H9 (cell line): Measurements from ENCODE around the gene ARHGAP12. TPM values are rescaled to one million over a fixed set of nuclear protein-coding genes. Genes with fewer than 3 reads are reported as not detected.

Experiments used
- DNase-seq: peaks from one replicate; pipeline ENCODE4 v3.0.0-alpha.2; 2017
- H2AFZ ChIP-seq: one replicate; pipeline ENCODE4 v1.6.1; 2013; ENCODE audit warnings: mild to moderate bottlenecking, low read length, control low read depth, moderate library complexity
- H2AK5ac ChIP-seq: 2 replicates; pipeline ENCODE4 v1.6.1; 2013; ENCODE audit warnings: low read length, control low read depth, mixed read lengths; ENCODE audit not compliant: insufficient read length
- H2BK120ac ChIP-seq: one replicate; pipeline ENCODE4 v1.6.1; 2013; ENCODE audit warnings: low read depth, mild to moderate bottlenecking, low read length, control low read depth, inconsistent platforms; ENCODE audit not compliant: poor library complexity, severe bottlenecking
- H2BK12ac ChIP-seq: 2 replicates; pipeline ENCODE4 v1.6.1; 2013; ENCODE audit warnings: low read length, control low read depth, mixed read lengths, low read depth; ENCODE audit not compliant: insufficient read length
- H2BK15ac ChIP-seq: 2 replicates; pipeline ENCODE4 v1.6.1; 2013; ENCODE audit warnings: low read depth, low read length, control low read depth
- H2BK20ac ChIP-seq: one replicate; pipeline ENCODE4 v1.6.1; 2013; ENCODE audit warnings: low read depth, mild to moderate bottlenecking, low read length, control low read depth, inconsistent platforms; ENCODE audit not compliant: poor library complexity, severe bottlenecking
- H2BK5ac ChIP-seq: 2 replicates; pipeline ENCODE4 v1.6.1; 2013; ENCODE audit warnings: low read length, control low read depth, mixed read lengths; ENCODE audit not compliant: insufficient read length
- H3K14ac ChIP-seq: 2 replicates; pipeline ENCODE4 v1.6.1; 2013; ENCODE audit warnings: low read length, control low read depth; ENCODE audit not compliant: insufficient read depth
- H3K18ac ChIP-seq: 2 replicates; pipeline ENCODE4 v1.6.1; 2013; ENCODE audit warnings: low read depth, mild to moderate bottlenecking, mixed read lengths, low read length, control low read depth; ENCODE audit not compliant: insufficient read length
- H3K23ac ChIP-seq: 2 replicates; pipeline ENCODE4 v1.6.1; 2013; ENCODE audit warnings: low read length, control low read depth, mixed read lengths, low read depth; ENCODE audit not compliant: insufficient read length
- H3K23me2 ChIP-seq: 2 replicates; pipeline ENCODE4 v1.6.1; 2013; ENCODE audit warnings: low read depth, mild to moderate bottlenecking, mixed read lengths, low read length, control low read depth; ENCODE audit not compliant: insufficient read length, poor library complexity, severe bottlenecking
- H3K27ac ChIP-seq: 2 replicates; pipeline ENCODE4 v1.5.1; 2013; ENCODE audit warnings: low read length, control low read depth, mixed read lengths, low read depth; ENCODE audit not compliant: insufficient read length
- H3K27me3 ChIP-seq: 2 replicates; pipeline ENCODE4 v1.6.1; 2013; ENCODE audit warnings: low read length, control low read depth, inconsistent platforms; ENCODE audit not compliant: insufficient read depth
- H3K4ac ChIP-seq: 2 replicates; pipeline ENCODE4 v1.6.1; 2013; ENCODE audit warnings: low read depth, mild to moderate bottlenecking, control low read depth, inconsistent platforms, low read length, moderate library complexity
- H3K4me1 ChIP-seq: 2 replicates; pipeline ENCODE4 v1.6.1; 2013; ENCODE audit warnings: low read length, control low read depth, inconsistent platforms; ENCODE audit not compliant: insufficient read depth
- H3K4me2 ChIP-seq: 2 replicates; pipeline ENCODE4 v1.6.1; 2013; ENCODE audit warnings: low read length, control low read depth, mixed read lengths; ENCODE audit not compliant: insufficient read length, insufficient read depth
- H3K56ac ChIP-seq: 2 replicates; pipeline ENCODE4 v1.6.1; 2013; ENCODE audit warnings: low read depth, mild to moderate bottlenecking, mixed read lengths, low read length, control low read depth; ENCODE audit not compliant: insufficient read length
- H3K79me1 ChIP-seq: 2 replicates; pipeline ENCODE4 v1.6.1; 2013; ENCODE audit warnings: low read depth, mild to moderate bottlenecking, moderate library complexity, low read length, control low read depth, inconsistent platforms; ENCODE audit not compliant: insufficient read depth, poor library complexity, severe bottlenecking
- H3K79me2 ChIP-seq: 2 replicates; pipeline ENCODE4 v1.6.1; 2013; ENCODE audit warnings: low read length, control low read depth, inconsistent platforms; ENCODE audit not compliant: insufficient read depth
- H3K9ac ChIP-seq: 2 replicates; pipeline ENCODE4 v1.6.1; 2013; ENCODE audit warnings: low read length, control low read depth, mixed read lengths; ENCODE audit not compliant: insufficient read length; ENCODE audit errors: extremely low read depth
- H3K9me3 ChIP-seq: one replicate; pipeline ENCODE4 v1.6.1; 2013; ENCODE audit warnings: low read depth, low read length, inconsistent platforms; ENCODE audit not compliant: control insufficient read depth
- H3T11ph ChIP-seq: one replicate; pipeline ENCODE4 v1.6.1; 2013; ENCODE audit warnings: mild to moderate bottlenecking, low read length, control low read depth, inconsistent platforms
- H4K20me1 ChIP-seq: one replicate; pipeline ENCODE4 v1.6.1; 2013; ENCODE audit not compliant: control insufficient read depth, insufficient read length, insufficient read depth
- H4K5ac ChIP-seq: 2 replicates; pipeline ENCODE4 v1.6.1; 2013; ENCODE audit warnings: low read depth, mild to moderate bottlenecking, mixed read lengths, low read length, control low read depth; ENCODE audit not compliant: insufficient read length
- H4K8ac ChIP-seq: replicated peaks from 2 replicates; pipeline ENCODE4 v1.6.1; 2013; ENCODE audit warnings: low read length, control low read depth, mixed read lengths, low read depth; ENCODE audit not compliant: insufficient read length
- H4K91ac ChIP-seq: 2 replicates; pipeline ENCODE4 v1.6.1; 2013; ENCODE audit warnings: low read depth, mild to moderate bottlenecking, moderate library complexity, mixed read lengths, low read length, control low read depth; ENCODE audit not compliant: insufficient read length
- H3K27ac Mint-ChIP-seq, 3 experiments: 2 replicates in 2 of 3; 3 replicates in 1 of 3; pipeline ENCODE4 v1.8.0; 2020 to 2021; ENCODE audit warnings: mixed read lengths in 3 of 3, mild to moderate bottlenecking in 1 of 3, moderate library complexity in 1 of 3
- H3K27me3 Mint-ChIP-seq: 2 replicates; pipeline ENCODE4 v1.8.0; 2021; ENCODE audit warnings: low read depth, mild to moderate bottlenecking, moderate library complexity, mixed read lengths
- H3K36me3 Mint-ChIP-seq, 3 experiments: 2 replicates in 2 of 3; 3 replicates in 1 of 3; pipeline ENCODE4 v1.8.0; 2020 to 2021; ENCODE audit warnings: low read depth in 3 of 3, mixed read lengths in 3 of 3; ENCODE audit not compliant: insufficient read depth in 1 of 3
- H3K4me1 Mint-ChIP-seq, 2 experiments: 2 replicates each; pipeline ENCODE4 v1.8.0; 2020; ENCODE audit warnings: mixed read lengths in 2 of 2
- H3K4me3 Mint-ChIP-seq, 2 experiments: 2 replicates in 1 of 2; 3 replicates in 1 of 2; pipeline ENCODE4 v1.8.0; 2020 to 2021; ENCODE audit warnings: mild to moderate bottlenecking in 2 of 2, mixed read lengths in 2 of 2, moderate library complexity in 1 of 2
- H3K9me3 Mint-ChIP-seq, 2 experiments: 2 replicates in 1 of 2; 3 replicates in 1 of 2; pipeline ENCODE4 v1.8.0; 2020; ENCODE audit warnings: mild to moderate bottlenecking in 2 of 2, mixed read lengths in 2 of 2, moderate library complexity in 1 of 2
- WGBS: extraction: QIAGEN DNeasy Blood & Tissue Kit; methylation state at CpG from one replicate; pipeline ENCODE4 v1.1.7; 2013; ENCODE audit warnings: missing lambda C conversion rate, low lambda C conversion rate, mixed read lengths; ENCODE audit not compliant: insufficient read length; ENCODE audit errors: extremely low coverage; 5-methylcytosine and 5-hydroxymethylcytosine counted together
- total RNA-seq: library from RNA; stranded (reverse); gene quantifications from 2 replicates; pipeline ENCODE4 v1.2.1, GENCODE V29; 2021
- TF ChIP-seq, protein P1 (sequence below): fragments of 200-600 bp; sonication (generic); conservative IDR thresholded peaks from 3 replicates; pipeline ENCODE4 v1.8.0; 2021; ENCODE audit warnings: antibody characterized with exemption, mild to moderate bottlenecking

The ARHGAP12 gene
- total RNA-seq, 1 experiment from 2014 or later: 34.3 TPM

DNA sequence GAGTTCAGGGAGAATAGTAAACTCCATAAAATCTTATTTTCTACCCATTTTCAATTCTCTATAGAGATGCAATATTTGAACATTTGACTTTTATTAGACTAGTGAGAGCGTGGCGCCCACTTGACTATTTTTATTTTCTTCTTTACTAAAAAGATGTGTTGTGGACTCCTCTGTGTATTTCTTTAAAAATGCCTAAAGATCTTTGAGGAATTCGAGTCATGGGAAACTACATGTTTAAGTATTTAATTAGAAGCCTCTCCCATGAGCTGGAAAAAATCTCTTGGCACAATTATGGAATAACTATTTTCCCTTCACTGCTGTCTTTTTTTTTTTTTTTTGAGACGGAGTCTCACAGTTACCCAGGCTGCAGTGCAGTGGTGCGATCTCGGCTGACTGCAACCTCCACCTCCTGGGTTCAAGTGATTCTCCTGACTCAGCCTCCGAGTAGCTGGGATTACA, 124.2 kb downstream of the ARHGAP12 start:
- Histone ChIP-seq H3K27me3 (no peaks in the 10 kb centered on the region), H2BK5ac (no peak overlapping the region), H4K5ac (no peak overlapping the region), H3K56ac (no peak overlapping the region), H3K4ac (no peak overlapping the region), H2BK20ac (no peak overlapping the region), H3K27ac (no peak overlapping the region), H2BK15ac (no peak overlapping the region), H2BK12ac (no peak overlapping the region), H3K23me2 (no peaks in the 10 kb centered on the region), H3K14ac (no peak overlapping the region), H4K20me1 (no peaks in the 10 kb centered on the region), H2AFZ (no peak overlapping the region), H4K8ac (no peak overlapping the region), H3K18ac (no peak overlapping the region), H2AK5ac (no peak overlapping the region), H3K79me2 (no peaks in the 10 kb centered on the region), H3K9ac (no peak overlapping the region), H4K91ac (no peak overlapping the region), H3K4me2 (no peak overlapping the region), H3K9me3 (no peaks in the 10 kb centered on the region), H3T11ph (no peak overlapping the region), H3K4me1 (no peaks in the 10 kb centered on the region), H2BK120ac (no peak overlapping the region), H3K79me1 (no peaks in the 10 kb centered on the region), H3K23ac (no peak overlapping the region)
- no peak overlapping the region for H3K27ac Mint-ChIP-seq
- no peak for DNase-seq
- no CpG with 5 or more reads among the region's 7 CpGs for WGBS
- H3K36me3 Mint-ChIP-seq: peaks cover 3 to 21% (median 18%) of the 10 kb centered on the region in 3 experiments; a peak in 6 of 7 replicates
- TF ChIP-seq, protein P1, sequence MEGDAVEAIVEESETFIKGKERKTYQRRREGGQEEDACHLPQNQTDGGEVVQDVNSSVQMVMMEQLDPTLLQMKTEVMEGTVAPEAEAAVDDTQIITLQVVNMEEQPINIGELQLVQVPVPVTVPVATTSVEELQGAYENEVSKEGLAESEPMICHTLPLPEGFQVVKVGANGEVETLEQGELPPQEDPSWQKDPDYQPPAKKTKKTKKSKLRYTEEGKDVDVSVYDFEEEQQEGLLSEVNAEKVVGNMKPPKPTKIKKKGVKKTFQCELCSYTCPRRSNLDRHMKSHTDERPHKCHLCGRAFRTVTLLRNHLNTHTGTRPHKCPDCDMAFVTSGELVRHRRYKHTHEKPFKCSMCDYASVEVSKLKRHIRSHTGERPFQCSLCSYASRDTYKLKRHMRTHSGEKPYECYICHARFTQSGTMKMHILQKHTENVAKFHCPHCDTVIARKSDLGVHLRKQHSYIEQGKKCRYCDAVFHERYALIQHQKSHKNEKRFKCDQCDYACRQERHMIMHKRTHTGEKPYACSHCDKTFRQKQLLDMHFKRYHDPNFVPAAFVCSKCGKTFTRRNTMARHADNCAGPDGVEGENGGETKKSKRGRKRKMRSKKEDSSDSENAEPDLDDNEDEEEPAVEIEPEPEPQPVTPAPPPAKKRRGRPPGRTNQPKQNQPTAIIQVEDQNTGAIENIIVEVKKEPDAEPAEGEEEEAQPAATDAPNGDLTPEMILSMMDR: no peak
- no peaks in the 10 kb centered on the region for H3K9me3 Mint-ChIP-seq
- no peak overlapping the region for H3K4me3 Mint-ChIP-seq
- H3K4me1 Mint-ChIP-seq: peaks cover 2 to 5% of the 10 kb centered on the region in 2 experiments; a peak in 1 of 4 replicates
- no peaks in the 10 kb centered on the region for H3K27me3 Mint-ChIP-seq
